CD8-positive, alpha-beta memory T cell (primary cell): ENCODE results near the gene EIF4H. TPM values are rescaled to one million over a fixed set of nuclear protein-coding genes. Genes with fewer than 3 reads are reported as not detected.
A peak's percentile ranks its signal among the peaks of the same experiment; 100 is the strongest.
"Not testable (repeated sequence)": the region's sequence is repeated elsewhere in the genome, so short reads cannot be mapped to it uniquely, and the experiment has no call there.

Source experiments
- CTCF ChIA-PET: fragments of 350-600 bp; sonication (Branson Sonifier 250); formaldehyde crosslinking; loops from one replicate; lab custom pipeline; 2021; ENCODE audit warnings: antibody characterized with exemption; lab: Charles Lee
- POLR2A ChIA-PET: fragments of 350-600 bp; sonication (Branson Sonifier 250); formaldehyde crosslinking; loops from one replicate; lab custom pipeline; 2021; ENCODE audit warnings: antibody characterized with exemption; lab: Charles Lee
- DNase-seq, 5 donors: peaks; one replicate each; pipeline versions ENCODE4 v3.0.0 to v3.0.0-alpha.2; 2020 to 2022; ENCODE audit warnings: mixed read lengths in 1 of 5
- H3K27ac ChIP-seq: one replicate; pipeline ENCODE4 v1.7.0; 2013; ENCODE audit warnings: low read depth, mild to moderate bottlenecking, low read length, moderate library complexity
- H3K27me3 ChIP-seq: 2 replicates; pipeline ENCODE4 v1.7.0; 2013; ENCODE audit warnings: low read length, mild to moderate bottlenecking; ENCODE audit not compliant: insufficient read depth, poor library complexity, severe bottlenecking
- H3K36me3 ChIP-seq: 2 replicates; pipeline ENCODE4 v1.7.0; 2013; ENCODE audit warnings: mild to moderate bottlenecking, low read length, moderate library complexity; ENCODE audit not compliant: insufficient read depth
- H3K4me1 ChIP-seq: 2 replicates; pipeline ENCODE4 v1.7.0; 2013; ENCODE audit warnings: mild to moderate bottlenecking, low read length, moderate library complexity; ENCODE audit not compliant: insufficient read depth
- H3K4me3 ChIP-seq: 2 replicates; pipeline ENCODE4 v1.7.0; 2013; ENCODE audit warnings: mild to moderate bottlenecking, low read length
- H3K9me3 ChIP-seq: 2 replicates; pipeline ENCODE4 v1.7.0; 2013; ENCODE audit warnings: mild to moderate bottlenecking, low read length
- H3K27ac Mint-ChIP-seq, 8 donors: one replicate each; pipeline ENCODE4 v1.8.0; 2020 to 2021; ENCODE audit warnings: mixed read lengths in 8 of 8, mild to moderate bottlenecking in 6 of 8, inconsistent platforms in 3 of 8, moderate library complexity in 3 of 8
- H3K27me3 Mint-ChIP-seq, 2 donors: one replicate each; pipeline ENCODE4 v1.8.0; 2020 to 2021; ENCODE audit warnings: mixed read lengths in 2 of 2, mild to moderate bottlenecking in 1 of 2, moderate library complexity in 1 of 2
- H3K36me3 Mint-ChIP-seq, 3 donors: one replicate each; pipeline ENCODE4 v1.8.0; 2020 to 2021; ENCODE audit warnings: mixed read lengths in 3 of 3, inconsistent platforms in 1 of 3, mild to moderate bottlenecking in 1 of 3
- H3K4me1 Mint-ChIP-seq, 3 donors: one replicate each; pipeline ENCODE4 v1.8.0; 2020 to 2021; ENCODE audit warnings: mixed read lengths in 3 of 3, inconsistent platforms in 1 of 3, mild to moderate bottlenecking in 1 of 3
- H3K4me3 Mint-ChIP-seq, 7 donors: one replicate each; pipeline ENCODE4 v1.8.0; 2020 to 2021; ENCODE audit warnings: mixed read lengths in 7 of 7, mild to moderate bottlenecking in 6 of 7, moderate library complexity in 4 of 7, inconsistent platforms in 2 of 7
- H3K9me3 Mint-ChIP-seq, 5 donors: one replicate each; pipeline ENCODE4 v1.8.0; 2020 to 2022; ENCODE audit warnings: mixed read lengths in 5 of 5, mild to moderate bottlenecking in 3 of 5, moderate library complexity in 2 of 5, inconsistent platforms in 1 of 5
- polyA plus RNA-seq: library from polyadenylated mRNA; unstranded; fragments of 300-500 nt; fragmentation: Illumina TruSeq; gene quantifications from one replicate; pipeline ENCODE4 v1.2.3, GENCODE V29; 2021
- total RNA-seq, 2 experiments: library from RNA; stranded (reverse); gene quantifications; one replicate each; pipeline ENCODE4 v1.2.3, GENCODE V29; 2021

Gene EIF4H
- total and polyA plus RNA-seq, 3 experiments from 2014 or later = 207 to 349 (median 346) TPM

DNA sequence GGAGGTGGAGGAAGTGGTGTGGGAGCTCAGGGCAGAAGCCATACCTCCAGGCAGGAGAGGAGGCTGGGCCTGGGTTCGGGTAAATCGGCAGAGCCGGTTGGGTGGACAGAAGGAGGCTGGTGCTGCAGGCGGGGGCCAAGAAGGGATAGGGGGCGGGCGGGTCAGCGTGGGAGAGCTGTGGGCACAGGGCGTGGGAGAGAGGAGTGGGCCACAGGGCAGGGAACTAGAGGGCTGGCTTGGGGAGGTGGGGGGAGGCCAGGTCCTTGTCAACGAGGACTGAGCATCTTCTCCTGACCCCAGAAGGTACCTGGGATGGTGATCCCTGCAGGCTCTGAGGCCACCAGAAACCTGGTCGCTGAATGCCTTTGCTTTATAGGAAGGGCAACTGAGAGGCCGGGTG is 47.6 kb downstream of the EIF4H start:
- ChIA-PET POLR2A (no interaction called here), CTCF (no interaction called here)
- Histone ChIP-seq H3K36me3 (no peaks in the 10 kb centered on the region), H3K4me3 (no peak overlapping the region), H3K27ac (no peak overlapping the region), H3K27me3 (no peaks in the 10 kb centered on the region), H3K4me1 (peaks cover 15% of the 10 kb centered on the region), H3K9me3 (no peaks in the 10 kb centered on the region)
- peaks cover 14 to 17% (median 17%) of the 10 kb centered on the region in 3 donors for H3K4me1 Mint-ChIP-seq
- DNase-seq = no peak
- peaks cover 0 to under 1% of the 10 kb centered on the region in 2 donors for H3K27me3 Mint-ChIP-seq
- peaks cover 0 to 4% (median 1%) of the 10 kb centered on the region in 3 donors for H3K36me3 Mint-ChIP-seq
- H3K9me3 Mint-ChIP-seq = no peaks in the 10 kb centered on the region
- no peak overlapping the region for H3K4me3 Mint-ChIP-seq
- H3K27ac Mint-ChIP-seq = no peak overlapping the region

- no peaks in the 10 kb centered on the region for H3K9me3 ChIP-seq
- CTCF ChIA-PET = interaction anchor here (1.1 to 1.6 kb wide), 2 partner anchors 16 to 178 kb away, joined by 4 to 8 read pairs; no protein-coding TSS in a partner anchor
- POLR2A ChIA-PET = no interaction called here
- no peak for DNase-seq
- no peak overlapping the region for H3K4me3 ChIP-seq
- peaks cover 7 to 9% (median 7%) of the 10 kb centered on the region in 3 donors for H3K4me1 Mint-ChIP-seq
- peaks cover 0 to 6% (median 4%) of the 10 kb centered on the region in 3 donors for H3K36me3 Mint-ChIP-seq
- H3K27me3 Mint-ChIP-seq = no peaks in the 10 kb centered on the region
- no peaks in the 10 kb centered on the region for H3K9me3 Mint-ChIP-seq
- H3K36me3 ChIP-seq = no peaks in the 10 kb centered on the region
- H3K4me3 Mint-ChIP-seq = no peak overlapping the region
- H3K4me1 ChIP-seq = peaks cover 3% of the 10 kb centered on the region
- H3K27ac ChIP-seq = no peak overlapping the region
- H3K27me3 ChIP-seq = no peaks in the 10 kb centered on the region
- H3K27ac Mint-ChIP-seq = peak overlapping the region in 2 of 8 donors; percentile 43 to 63
Observed at GRCh38 chr7:74222851-74223710, 48.9 kb downstream of the EIF4H start.

GRCh38 chr7:74223711-74224510 is 49.8 kb downstream of the EIF4H start:
- ChIA-PET CTCF (interaction anchor here (1.1 to 1.6 kb wide), 2 partner anchors 17 to 177 kb away, joined by 4 to 8 read pairs; no protein-coding TSS in a partner anchor), POLR2A (no interaction called here)
- no peak for DNase-seq
- Histone ChIP-seq H3K27me3 (no peaks in the 10 kb centered on the region), H3K9me3 (no peaks in the 10 kb centered on the region), H3K4me3 (no peak overlapping the region), H3K36me3 (no peaks in the 10 kb centered on the region), H3K4me1 (no peaks in the 10 kb centered on the region), H3K27ac (no peak overlapping the region)
- no peaks in the 10 kb centered on the region for H3K27me3 Mint-ChIP-seq
- H3K9me3 Mint-ChIP-seq = no peaks in the 10 kb centered on the region
- peaks cover 4 to 5% (median 4%) of the 10 kb centered on the region in 3 donors for H3K4me1 Mint-ChIP-seq
- peaks cover 0 to 7% (median 4%) of the 10 kb centered on the region in 3 donors for H3K36me3 Mint-ChIP-seq
- H3K27ac Mint-ChIP-seq = peak overlapping the region in 2 of 8 donors; percentile 38 to 55
- no peak overlapping the region for H3K4me3 Mint-ChIP-seq

DNA sequence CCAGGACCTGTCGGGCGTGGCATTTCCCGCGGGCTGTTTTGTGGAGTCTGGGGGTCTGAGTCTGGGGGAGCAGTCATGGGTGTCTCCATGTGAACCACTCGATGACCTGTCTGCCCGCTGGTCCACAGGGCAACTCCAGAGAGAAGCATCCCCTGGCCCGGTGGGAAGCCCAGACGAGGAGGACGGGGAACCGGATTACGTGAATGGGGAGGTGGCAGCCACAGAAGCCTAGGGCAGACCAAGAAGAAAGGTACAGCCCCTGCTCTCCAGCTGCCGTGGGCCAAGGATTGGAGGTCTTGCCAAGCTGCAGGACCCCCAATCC is 50.3 kb downstream of the EIF4H start:
- POLR2A ChIA-PET = no interaction called here
- Histone ChIP-seq H3K4me1 (no peaks in the 10 kb centered on the region), H3K36me3 (no peaks in the 10 kb centered on the region), H3K27me3 (no peaks in the 10 kb centered on the region), H3K27ac (no peak overlapping the region), H3K4me3 (no peak overlapping the region), H3K9me3 (no peaks in the 10 kb centered on the region)
- Mint-ChIP-seq H3K4me1 (peaks cover 4 to 5% (median 4%) of the 10 kb centered on the region in 3 donors), H3K27me3 (no peaks in the 10 kb centered on the region), H3K27ac (no peak overlapping the region), H3K4me3 (no peak overlapping the region), H3K36me3 (peaks cover 0 to 11% (median 5%) of the 10 kb centered on the region in 3 donors), H3K9me3 (no peaks in the 10 kb centered on the region)
- CTCF ChIA-PET = no interaction called here
- no peak for DNase-seq

DNA sequence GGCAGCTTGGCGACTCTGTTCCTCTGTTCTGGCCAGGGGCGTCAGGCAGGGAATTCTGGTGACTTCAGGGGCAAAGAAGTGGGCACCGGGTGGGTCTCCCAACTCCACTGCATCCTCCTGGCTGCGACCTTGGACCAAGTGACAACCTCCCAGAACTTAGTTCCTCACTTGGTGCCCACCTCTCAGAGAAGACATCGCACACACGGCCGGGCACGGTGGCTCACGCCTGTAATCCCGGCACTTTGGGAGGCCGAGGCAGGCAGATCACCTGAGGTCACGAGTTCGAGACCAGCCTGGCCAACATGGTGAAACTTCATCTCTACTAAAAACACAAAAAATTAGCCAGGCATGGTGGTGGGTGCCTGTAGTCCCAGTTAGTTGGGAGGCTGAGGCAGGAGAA is 50.8 kb downstream of the EIF4H start:
- CTCF ChIA-PET, H3K9me3 ChIP-seq, H3K4me1 Mint-ChIP-seq, H3K27ac ChIP-seq, H3K4me3 Mint-ChIP-seq, H3K36me3 ChIP-seq, H3K27me3 ChIP-seq, DNase-seq, H3K4me1 ChIP-seq, H3K27me3 Mint-ChIP-seq, H3K4me3 ChIP-seq, H3K9me3 Mint-ChIP-seq, POLR2A ChIA-PET, H3K27ac Mint-ChIP-seq: not testable (repeated sequence)
- H3K36me3 Mint-ChIP-seq = peaks cover 0 to 13% (median 5%) of the 10 kb centered on the region in 3 donors

DNA sequence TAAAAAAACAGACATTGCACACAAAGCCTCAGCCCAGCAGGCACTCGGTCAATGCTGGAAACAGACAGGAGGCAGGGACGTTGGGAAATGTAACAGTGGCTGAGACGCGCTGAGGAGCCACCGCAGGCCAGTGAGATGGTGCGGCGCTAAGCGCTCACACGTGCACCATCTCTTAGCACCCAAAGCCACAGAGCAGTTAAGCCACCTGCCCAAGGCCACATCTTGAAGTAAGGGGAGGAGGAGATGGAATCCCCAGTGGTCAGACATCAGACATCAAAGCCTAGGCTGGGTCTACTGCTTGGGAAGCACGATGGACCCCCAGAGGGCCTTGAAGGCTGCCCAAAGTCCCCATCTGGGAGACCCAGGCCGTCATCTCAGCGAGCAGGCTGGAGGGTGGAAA is 51.2 kb downstream of the EIF4H start:
- Histone ChIP-seq H3K27ac (no peak overlapping the region), H3K4me3 (no peak overlapping the region), H3K9me3 (no peaks in the 10 kb centered on the region), H3K36me3 (no peaks in the 10 kb centered on the region), H3K27me3 (no peaks in the 10 kb centered on the region), H3K4me1 (no peaks in the 10 kb centered on the region)
- peaks cover 4 to 5% (median 4%) of the 10 kb centered on the region in 3 donors for H3K4me1 Mint-ChIP-seq
- H3K27me3 Mint-ChIP-seq = no peaks in the 10 kb centered on the region
- H3K36me3 Mint-ChIP-seq = peaks cover 0 to 15% (median 5%) of the 10 kb centered on the region in 3 donors
- H3K4me3 Mint-ChIP-seq = no peak overlapping the region
- H3K9me3 Mint-ChIP-seq = no peaks in the 10 kb centered on the region
- CTCF ChIA-PET = no interaction called here
- no peak overlapping the region for H3K27ac Mint-ChIP-seq
- DNase-seq = no peak
- POLR2A ChIA-PET = no interaction called here

GRCh38 chr7:74226633-74227032 is 52.5 kb downstream of the EIF4H start:
- ChIA-PET POLR2A (no interaction called here), CTCF (interaction anchor here (1.0 kb wide), 2 partner anchors 14 to 25 kb away, joined by 3 read pairs; no protein-coding TSS in a partner anchor)
- no peaks in the 10 kb centered on the region for H3K36me3 ChIP-seq
- H3K27me3 ChIP-seq = no peaks in the 10 kb centered on the region
- Mint-ChIP-seq H3K4me3 (peak overlapping the region in 1 of 7 donors; percentile 63), H3K27me3 (no peaks in the 10 kb centered on the region), H3K4me1 (peaks cover 4 to 8% (median 5%) of the 10 kb centered on the region in 3 donors), H3K9me3 (no peaks in the 10 kb centered on the region), H3K27ac (peak overlapping the region in 3 of 8 donors; percentile 1 to 76 (median 73)), H3K36me3 (peaks cover 0 to 25% (median 10%) of the 10 kb centered on the region in 3 donors)
- no peaks in the 10 kb centered on the region for H3K9me3 ChIP-seq
- H3K4me1 ChIP-seq = no peaks in the 10 kb centered on the region
- DNase-seq = no peak
- no peak overlapping the region for H3K4me3 ChIP-seq
- no peak overlapping the region for H3K27ac ChIP-seq
